PFSK-1 (cell line): Measurements from ENCODE around the gene ABHD16B.

Source experiments
- FOXP2 ChIP-seq: optimal IDR thresholded peaks from 2 replicates; pipeline ENCODE3; 2011; ENCODE audit warnings: borderline replicate concordance, control low read depth, inconsistent platforms; ENCODE audit not compliant: insufficient read depth; ENCODE audit errors: extremely low read length, extremely low read depth
- POLR2AphosphoS5 ChIP-seq: IDR thresholded peaks from 2 replicates; pipeline ENCODE4 v1.6.1; 2012; ENCODE audit warnings: low read depth, mild to moderate bottlenecking, control low read depth, low read length, moderate library complexity
- REST ChIP-seq, 2 experiments: IDR thresholded peaks; 2 replicates each; pipeline versions ENCODE4 v1.6.1 to v1.8.0; 2011 to 2012; ENCODE audit warnings: low read depth in 2 of 2, low read length in 2 of 2, control low read depth in 1 of 2, inconsistent platforms in 1 of 2, mild to moderate bottlenecking in 1 of 2, moderate library complexity in 1 of 2; ENCODE audit not compliant: insufficient read depth in 1 of 2
- SIN3A ChIP-seq: IDR thresholded peaks from 2 replicates; pipeline ENCODE4 v1.6.1; 2012; ENCODE audit warnings: mild to moderate bottlenecking, low read length, moderate library complexity, borderline replicate concordance; ENCODE audit not compliant: insufficient read depth
- TAF1 ChIP-seq: IDR thresholded peaks from 2 replicates; pipeline ENCODE4 v1.6.1; 2012; ENCODE audit warnings: low read length, control low read depth, borderline replicate concordance; ENCODE audit not compliant: insufficient read depth

ABHD16B gene

GRCh38 chr20:63898882-63899558 lies 37.7 kb downstream of the ABHD16B start:
- TF ChIP-seq REST (IDR thresholded peaks at IDR 0.05; ENCODE audit: insufficient read depth in 1 of 2, low read depth in 2 of 2, low read length in 2 of 2) (no peak), TAF1 (no peak), POLR2AphosphoS5 (no peak), FOXP2 (no peak), SIN3A (no peak)

GRCh38 chr20:63900413-63900812 lies 39.1 kb downstream of the ABHD16B start:
- TF ChIP-seq POLR2AphosphoS5 (no peak), TAF1 (no peak), REST (IDR thresholded peaks at IDR 0.05; ENCODE audit: insufficient read depth in 1 of 2, low read depth in 2 of 2, low read length in 2 of 2) (no peak), SIN3A (no peak), FOXP2 (no peak)

GRCh38 chr20:63903796-63904561 lies 42.7 kb downstream of the ABHD16B start:
- TF ChIP-seq REST (IDR thresholded peaks at IDR 0.05; ENCODE audit: insufficient read depth in 1 of 2, low read depth in 2 of 2, low read length in 2 of 2) (no peak), POLR2AphosphoS5 (no peak), SIN3A (no peak), FOXP2 (no peak), TAF1 (no peak)

- no peak for TF ChIP-seq FOXP2
- no peak for TF ChIP-seq REST (IDR thresholded peaks at IDR 0.05; ENCODE audit: insufficient read depth in 1 of 2, low read depth in 2 of 2, low read length in 2 of 2)
- no peak for TF ChIP-seq SIN3A
- no peak for TF ChIP-seq TAF1
- no peak for TF ChIP-seq POLR2AphosphoS5
Observed at GRCh38 chr20:63908008-63908682, 46.8 kb downstream of the ABHD16B start.
